Calu3 (cell line): Measurements from ENCODE around the gene KIF3C. TPM values are rescaled to one million over a fixed set of nuclear protein-coding genes. Genes with fewer than 3 reads are reported as not detected.

ENCODE experiments used
- total RNA-seq: library from RNA; stranded (reverse); gene quantifications from 2 replicates; pipeline ENCODE4 v1.2.3, GENCODE V29; 2022

Gene KIF3C
- total RNA-seq, 1 experiment from 2014 or later, result 4.2 TPM

Other genes with a start within 250 kb of the KIF3C start
- gene ASXL2, start 104.0 kb downstream of the KIF3C start, total RNA-seq, result 42.4 and 42.8 TPM in 2 replicates
- 149 and 157 TPM in 2 replicates for gene RAB10, start 51.6 kb upstream of the KIF3C start, total RNA-seq
- gene GAREM2, start 190.6 kb upstream of the KIF3C start, total RNA-seq, result 2.6 and 2.8 TPM in 2 replicates